Esophagus squamous epithelium (tissue), 5 donors: ENCODE measurements around the gene CRB1. TPM values are rescaled to one million over a fixed set of nuclear protein-coding genes. Genes with fewer than 3 reads are reported as not detected.
"Not testable (repeated sequence)": the region's sequence is repeated elsewhere in the genome, so short reads cannot be mapped to it uniquely, and the experiment has no call there.

Experiments used
- DNase-seq: peaks from one replicate; lab custom pipeline; 2025; lab: John Stamatoyannopoulos, UW
- H3K27ac ChIP-seq, 4 donors: fragments of 200-600 bp; sonication (generic); one replicate each; pipeline ENCODE4 v1.5.1; 2016 to 2019; ENCODE audit warnings: mild to moderate bottlenecking in 1 of 4
- H3K27me3 ChIP-seq, 4 donors: fragments of 200-600 bp; sonication (generic); 1 replicate in 3 of 4; 2 replicates in 1 of 4; pipeline versions ENCODE4 v1.5.1 to v1.6.0; 2017 to 2021; ENCODE audit warnings: antibody characterized with exemption in 1 of 4
- H3K36me3 ChIP-seq, 3 donors: fragments of 200-600 bp; sonication (generic); one replicate each; pipeline ENCODE4 v1.5.1; 2016 to 2019
- H3K4me1 ChIP-seq, 3 donors: fragments of 200-600 bp; sonication (generic); one replicate each; pipeline ENCODE4 v1.5.1; 2017 to 2019
- H3K4me3 ChIP-seq, 4 donors: fragments of 200-600 bp; sonication (generic); 1 replicate in 3 of 4; 2 replicates in 1 of 4; pipeline ENCODE4 v1.5.1; 2016 to 2019; ENCODE audit warnings: mild to moderate bottlenecking in 2 of 4, moderate library complexity in 1 of 4
- H3K9me3 ChIP-seq, 3 donors: fragments of 200-600 bp; sonication (generic); one replicate each; pipeline ENCODE4 v1.5.1; 2016 to 2019
- POLR2A ChIP-seq, 4 donors: fragments of 450-650 bp; IDR thresholded peaks; one replicate each; pipeline ENCODE4 v1.6.1; 2017; ENCODE audit warnings: antibody characterized with exemption in 4 of 4, mild to moderate bottlenecking in 4 of 4, moderate library complexity in 3 of 4
- WGBS, 2 donors: methylation state at CpG; one replicate each; pipeline ENCODE4 v1.1.5; 2018; 5-methylcytosine and 5-hydroxymethylcytosine counted together
- intact Hi-C: fragments of 100-400 bp; cut with DNase I; formaldehyde crosslinking; loops from one replicate; pipeline ENCODE4 v1.15.0; 2022
- total RNA-seq, 4 donors: library from RNA; depleted of rRNA; stranded (reverse); fragments of >200 nt; gene quantifications; one replicate each; pipeline ENCODE4 v1.1.0, GENCODE V29; 2016
- TF ChIP-seq, protein P1 (sequence below), 6 experiments: fragments of 450-650 bp in 4 of 6; fragments of 200-600 bp in 2 of 6; sonication (generic) in 2 of 6; IDR thresholded peaks; one replicate each; pipeline ENCODE4 v1.5.1; 2016 to 2019; ENCODE audit warnings: antibody characterized with exemption in 6 of 6, mild to moderate bottlenecking in 4 of 6, moderate library complexity in 4 of 6
- donor health status: DM: yes; HTN: yes; CAD: no.

CRB1 gene
- total RNA-seq, 4 donors from 2014 or later: 0.19 TPM; not detected in 3

DNA sequence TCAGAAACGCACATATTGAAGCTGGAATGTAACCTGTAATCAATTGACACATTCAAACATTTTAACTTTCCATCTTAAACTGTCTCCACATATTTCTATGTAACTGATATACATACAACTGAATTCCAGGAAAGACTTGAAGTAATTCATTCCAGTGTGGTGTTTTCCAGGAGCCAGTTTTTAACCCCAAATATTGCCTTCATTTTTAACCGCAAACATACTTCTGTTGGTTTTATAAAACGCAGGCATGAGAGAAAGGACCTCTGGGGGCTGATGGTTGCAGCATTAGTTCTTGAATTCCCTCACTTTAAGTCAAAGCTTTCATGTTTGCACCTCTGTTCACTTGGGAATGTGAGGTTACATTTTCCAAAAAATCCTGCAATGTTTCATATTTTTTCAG is 204.1 kb downstream of the CRB1 start:
- intact Hi-C loops: no loop called here
- Histone ChIP-seq H3K27me3 (no peaks in the 10 kb centered on the region), H3K27ac (no peak overlapping the region), H3K9me3 (no peaks in the 10 kb centered on the region), H3K36me3 (no peaks in the 10 kb centered on the region), H3K4me1 (no peaks in the 10 kb centered on the region), H3K4me3 (no peak overlapping the region)
- 85 to 89% methylated on average over 3 of the region's 3 CpGs for WGBS, 2 donors
- TF ChIP-seq POLR2A (IDR thresholded peaks at IDR 0.05): no peak
- TF ChIP-seq, protein P1, sequence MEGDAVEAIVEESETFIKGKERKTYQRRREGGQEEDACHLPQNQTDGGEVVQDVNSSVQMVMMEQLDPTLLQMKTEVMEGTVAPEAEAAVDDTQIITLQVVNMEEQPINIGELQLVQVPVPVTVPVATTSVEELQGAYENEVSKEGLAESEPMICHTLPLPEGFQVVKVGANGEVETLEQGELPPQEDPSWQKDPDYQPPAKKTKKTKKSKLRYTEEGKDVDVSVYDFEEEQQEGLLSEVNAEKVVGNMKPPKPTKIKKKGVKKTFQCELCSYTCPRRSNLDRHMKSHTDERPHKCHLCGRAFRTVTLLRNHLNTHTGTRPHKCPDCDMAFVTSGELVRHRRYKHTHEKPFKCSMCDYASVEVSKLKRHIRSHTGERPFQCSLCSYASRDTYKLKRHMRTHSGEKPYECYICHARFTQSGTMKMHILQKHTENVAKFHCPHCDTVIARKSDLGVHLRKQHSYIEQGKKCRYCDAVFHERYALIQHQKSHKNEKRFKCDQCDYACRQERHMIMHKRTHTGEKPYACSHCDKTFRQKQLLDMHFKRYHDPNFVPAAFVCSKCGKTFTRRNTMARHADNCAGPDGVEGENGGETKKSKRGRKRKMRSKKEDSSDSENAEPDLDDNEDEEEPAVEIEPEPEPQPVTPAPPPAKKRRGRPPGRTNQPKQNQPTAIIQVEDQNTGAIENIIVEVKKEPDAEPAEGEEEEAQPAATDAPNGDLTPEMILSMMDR (IDR thresholded peaks at IDR 0.05): no peak
- no peak for DNase-seq

DNA sequence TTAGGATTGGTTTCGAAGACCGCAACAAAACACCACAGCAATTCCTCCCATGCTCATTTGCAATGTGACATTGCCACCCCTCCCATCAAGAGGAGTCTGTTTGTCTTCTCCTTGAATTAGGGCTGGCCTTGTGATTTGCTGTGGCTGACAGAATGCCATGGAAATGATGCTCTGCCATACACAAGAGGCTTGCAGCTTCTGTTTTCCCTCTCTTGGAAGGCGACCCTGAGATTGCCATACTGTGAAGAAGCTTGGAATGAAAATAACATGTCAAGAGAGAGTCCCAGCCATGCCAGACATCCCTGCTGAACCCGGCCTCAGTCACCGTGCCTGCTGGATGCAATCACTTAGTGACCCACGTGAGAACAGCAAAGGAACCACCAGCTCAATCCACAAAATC is 212.4 kb downstream of the CRB1 start:
- no peak for DNase-seq
- H3K27me3 ChIP-seq: no peaks in the 10 kb centered on the region
- TF ChIP-seq POLR2A (IDR thresholded peaks at IDR 0.05): no peak
- TF ChIP-seq, protein P1 (IDR thresholded peaks at IDR 0.05): no peak
- H3K4me1 ChIP-seq: no peaks in the 10 kb centered on the region
- no peaks in the 10 kb centered on the region for H3K9me3 ChIP-seq
- H3K36me3 ChIP-seq: no peaks in the 10 kb centered on the region
- no peak overlapping the region for H3K4me3 ChIP-seq
- intact Hi-C loops: no loop called here
- 76 to 83% methylated on average over 6 of the region's 6 CpGs for WGBS, 2 donors
- H3K27ac ChIP-seq: no peak overlapping the region

DNA sequence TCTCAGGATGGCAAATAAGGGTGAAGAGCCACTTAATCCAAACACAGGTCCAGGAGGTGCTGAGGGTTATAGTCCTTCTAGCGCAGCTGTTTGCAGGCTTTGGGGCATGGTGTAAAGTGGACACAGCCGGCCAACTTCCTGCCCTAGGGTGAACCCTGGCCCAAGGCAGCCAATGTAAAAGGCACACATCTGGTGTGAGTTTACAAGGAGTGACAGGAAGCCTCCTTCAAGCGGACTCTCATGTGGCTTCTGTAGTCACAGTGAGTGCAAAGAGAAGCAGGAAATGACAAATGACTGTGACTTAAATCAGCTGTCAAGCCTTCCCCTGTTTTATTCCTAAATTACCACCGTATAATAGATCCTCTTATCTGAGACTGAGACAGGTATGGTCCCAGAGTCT is 213.0 kb downstream of the CRB1 start:
- no peaks in the 10 kb centered on the region for H3K36me3 ChIP-seq
- intact Hi-C loops: no loop called here
- TF ChIP-seq POLR2A (IDR thresholded peaks at IDR 0.05): no peak
- TF ChIP-seq, protein P1 (IDR thresholded peaks at IDR 0.05): no peak
- H3K27ac ChIP-seq: no peak overlapping the region
- no peaks in the 10 kb centered on the region for H3K4me1 ChIP-seq
- DNase-seq: no peak
- H3K27me3 ChIP-seq: no peaks in the 10 kb centered on the region
- H3K9me3 ChIP-seq: no peaks in the 10 kb centered on the region
- 48% methylated on average over 3 to 4 of the region's 4 CpGs for WGBS, 2 donors
- no peak overlapping the region for H3K4me3 ChIP-seq

DNA sequence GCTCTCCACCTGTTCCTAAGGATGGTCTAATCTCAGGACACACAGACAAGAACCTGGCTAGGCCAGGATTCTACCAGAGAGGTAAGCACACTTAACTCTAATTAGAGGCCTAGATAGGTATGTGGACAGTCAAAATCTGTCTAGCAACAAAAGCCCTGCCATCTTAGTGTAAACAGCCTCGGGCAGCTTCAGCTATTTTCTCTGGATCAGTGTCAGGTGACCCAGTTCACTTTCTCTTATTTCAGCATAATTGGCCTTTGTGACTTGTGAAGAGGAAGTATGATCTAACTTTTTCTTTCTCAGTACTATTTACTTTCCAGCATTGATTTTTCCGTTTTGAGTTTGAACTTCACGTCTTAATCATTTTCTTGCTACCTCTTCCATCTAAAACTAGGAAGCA is 217.7 kb downstream of the CRB1 start:
- no peaks in the 10 kb centered on the region for H3K27me3 ChIP-seq
- TF ChIP-seq POLR2A (IDR thresholded peaks at IDR 0.05): no peak
- TF ChIP-seq, protein P1 (IDR thresholded peaks at IDR 0.05): no peak
- no peaks in the 10 kb centered on the region for H3K4me1 ChIP-seq
- no peak overlapping the region for H3K4me3 ChIP-seq
- intact Hi-C loops: no loop called here
- no peak for DNase-seq
- no peak overlapping the region for H3K27ac ChIP-seq
- H3K9me3 ChIP-seq: no peaks in the 10 kb centered on the region
- no peaks in the 10 kb centered on the region for H3K36me3 ChIP-seq
- 21 to 25% methylated on average over 3 of the region's 3 CpGs for WGBS, 2 donors

DNA sequence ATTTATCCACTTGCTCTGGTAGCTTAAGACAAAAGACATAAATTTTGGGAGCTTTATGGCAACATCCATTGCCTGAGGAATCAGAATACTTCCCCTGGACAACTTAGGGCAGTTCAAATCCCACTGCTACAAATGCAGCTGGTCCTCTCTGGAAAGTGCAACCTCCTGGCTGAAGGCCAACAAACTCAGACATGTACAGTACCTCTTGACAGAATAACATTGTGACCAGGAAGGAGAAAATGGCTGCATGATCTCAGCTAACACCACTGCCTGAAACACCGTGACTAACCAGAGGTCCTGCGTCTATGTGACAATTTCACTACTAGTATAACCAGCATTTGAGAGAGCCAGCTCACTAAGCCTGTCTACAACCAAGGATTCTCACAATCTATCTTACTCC is 218.9 kb downstream of the CRB1 start:
- 79 to 94% methylated on average over 2 of the region's 2 CpGs for WGBS, 2 donors
- no peak for DNase-seq

DNA sequence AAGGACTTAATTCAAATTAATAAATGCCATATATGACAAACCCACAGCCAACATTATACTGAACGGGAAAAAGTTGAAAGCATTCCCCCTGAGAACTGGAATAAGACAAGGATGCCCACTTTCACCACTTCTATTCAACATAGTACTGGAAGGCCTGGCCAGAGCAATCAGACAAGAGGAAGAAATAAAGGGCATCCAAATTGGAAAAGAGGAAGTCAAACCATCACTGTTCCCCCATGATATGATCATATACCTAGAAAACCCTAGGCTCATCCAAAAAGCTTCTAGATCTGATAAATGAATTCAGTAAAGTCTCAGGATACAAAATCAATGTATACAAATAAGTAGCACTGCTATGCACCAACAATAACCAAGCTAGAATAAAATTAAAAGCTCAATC is 223.5 kb downstream of the CRB1 start:
- H3K27me3 ChIP-seq, H3K27ac ChIP-seq, intact Hi-C loops, H3K4me1 ChIP-seq, H3K9me3 ChIP-seq, H3K4me3 ChIP-seq, H3K36me3 ChIP-seq, DNase-seq: not testable (repeated sequence)
- WGBS, 2 donors: 67 to 82% methylated on average over 1 of the region's 1 CpG

More for the DNA sequence above, 218.9 kb downstream of the CRB1 start:
- intact Hi-C loops: no loop called here
- Histone ChIP-seq H3K4me3 (no peak overlapping the region), H3K27me3 (no peaks in the 10 kb centered on the region), H3K36me3 (no peaks in the 10 kb centered on the region), H3K27ac (no peak overlapping the region), H3K9me3 (no peaks in the 10 kb centered on the region), H3K4me1 (no peaks in the 10 kb centered on the region)
- TF ChIP-seq POLR2A (IDR thresholded peaks at IDR 0.05): no peak
